Measurements from ENCODE around the gene CLEC14A. TPM values are rescaled to one million over a fixed set of nuclear protein-coding genes. Genes with fewer than 3 reads are reported as not detected.
A peak's percentile ranks its signal among the peaks of the same experiment; 100 is the strongest.

CLEC14A gene
- total RNA-seq, 2 experiments from 2014 or later, result not detected

GRCh38 chr14:38248321-38249028, 7.4 kb downstream of the CLEC14A start:
- peak overlapping the region; percentile 9; the same call in 1 of the 2 replicates for H2AFZ ChIP-seq (ENCODE audit: low read length)
- POLR2A ChIA-PET, result interaction anchor here (0.5 kb wide), 1 partner anchor 947 kb away, joined by 5 read pairs; no protein-coding TSS in a partner anchor

DNA sequence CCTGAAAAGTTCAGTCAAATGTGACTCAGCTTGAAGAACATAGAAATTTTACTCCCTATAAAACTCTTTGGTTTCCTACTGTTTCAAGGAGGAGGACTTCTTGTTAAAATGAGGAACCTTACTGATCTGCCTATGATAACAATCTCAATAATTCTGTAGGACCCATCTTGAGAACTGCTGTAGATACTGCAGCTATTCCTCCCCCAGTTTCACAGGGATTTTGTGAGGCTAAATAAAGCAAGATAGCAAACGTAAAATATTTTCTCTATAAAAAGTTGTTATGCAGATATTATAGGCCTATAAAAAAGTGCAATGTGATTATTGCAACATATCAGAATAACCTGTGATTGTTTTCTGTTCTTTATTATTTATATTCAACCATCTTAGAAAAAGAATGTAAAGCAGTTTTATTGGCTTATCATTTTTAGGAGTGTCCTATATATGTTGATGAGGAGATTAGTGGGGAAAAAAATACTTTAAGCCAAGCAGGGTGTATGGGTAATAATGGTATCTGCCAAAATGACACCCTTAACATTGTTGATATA, 12.1 kb downstream of the CLEC14A start:
- H3K4me3 ChIP-seq (ENCODE audit: low read depth, low read length, poor library complexity, severe bottlenecking), result no peak overlapping the region
- intact Hi-C loops (cut with micrococcal nuclease; ENCODE audit: unreplicated experiment), result no loop called here
- H3K4me1 ChIP-seq (ENCODE audit: insufficient read depth, low read length, poor library complexity, severe bottlenecking), result no peaks in the 10 kb centered on the region
- no peaks in the 10 kb centered on the region for H3K9me2 ChIP-seq (ENCODE audit: insufficient read depth, low read length)
- no peak overlapping the region for H3K27ac ChIP-seq (ENCODE audit: low read depth, low read length, poor library complexity, severe bottlenecking)
- CTCF ChIA-PET (ENCODE audit: unreplicated experiment), result no interaction called here
- H3K36me3 ChIP-seq (ENCODE audit: insufficient read depth, low read length), result no peaks in the 10 kb centered on the region
- H3K79me2 ChIP-seq (ENCODE audit: insufficient read depth, low read depth, low read length), result no peaks in the 10 kb centered on the region
- no peak overlapping the region for H3K4me2 ChIP-seq (ENCODE audit: low read length)
- DNase-seq (ENCODE audit: low spot score), result no peak
- H2AFZ ChIP-seq (ENCODE audit: low read length), result peak overlapping the region; percentile 8; the same call in 1 of the 2 replicates
- POLR2A ChIA-PET, result interaction anchor here (1.0 kb wide), 1 partner anchor 19 kb away, joined by 4 read pairs; no protein-coding TSS in a partner anchor
- TF ChIP-seq, protein P1, sequence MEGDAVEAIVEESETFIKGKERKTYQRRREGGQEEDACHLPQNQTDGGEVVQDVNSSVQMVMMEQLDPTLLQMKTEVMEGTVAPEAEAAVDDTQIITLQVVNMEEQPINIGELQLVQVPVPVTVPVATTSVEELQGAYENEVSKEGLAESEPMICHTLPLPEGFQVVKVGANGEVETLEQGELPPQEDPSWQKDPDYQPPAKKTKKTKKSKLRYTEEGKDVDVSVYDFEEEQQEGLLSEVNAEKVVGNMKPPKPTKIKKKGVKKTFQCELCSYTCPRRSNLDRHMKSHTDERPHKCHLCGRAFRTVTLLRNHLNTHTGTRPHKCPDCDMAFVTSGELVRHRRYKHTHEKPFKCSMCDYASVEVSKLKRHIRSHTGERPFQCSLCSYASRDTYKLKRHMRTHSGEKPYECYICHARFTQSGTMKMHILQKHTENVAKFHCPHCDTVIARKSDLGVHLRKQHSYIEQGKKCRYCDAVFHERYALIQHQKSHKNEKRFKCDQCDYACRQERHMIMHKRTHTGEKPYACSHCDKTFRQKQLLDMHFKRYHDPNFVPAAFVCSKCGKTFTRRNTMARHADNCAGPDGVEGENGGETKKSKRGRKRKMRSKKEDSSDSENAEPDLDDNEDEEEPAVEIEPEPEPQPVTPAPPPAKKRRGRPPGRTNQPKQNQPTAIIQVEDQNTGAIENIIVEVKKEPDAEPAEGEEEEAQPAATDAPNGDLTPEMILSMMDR (conservative IDR thresholded peaks at IDR 0.05; ENCODE audit: low read length), result no peak
- TF ChIP-seq EZH2phosphoT487 (IDR thresholded peaks at IDR 0.05; ENCODE audit: borderline replicate concordance, low read depth, low read length), result no peak
- H4K20me1 ChIP-seq (ENCODE audit: insufficient read depth, low read length), result no peaks in the 10 kb centered on the region
- no TSS peak for BruUV-seq (replicated peaks)
- no peaks in the 10 kb centered on the region for H3K9me3 ChIP-seq (ENCODE audit: low read length)

More at GRCh38 chr14:38248321-38249028, 7.4 kb downstream of the CLEC14A start:
- no peak overlapping the region for H3K4me2 ChIP-seq (ENCODE audit: low read length)
- intact Hi-C loops (cut with micrococcal nuclease; ENCODE audit: unreplicated experiment), result no loop called here
- no peak overlapping the region for H3K4me3 ChIP-seq (ENCODE audit: low read depth, low read length, poor library complexity, severe bottlenecking)
- no peaks in the 10 kb centered on the region for H3K9me2 ChIP-seq (ENCODE audit: insufficient read depth, low read length)
- no peaks in the 10 kb centered on the region for H3K79me2 ChIP-seq (ENCODE audit: insufficient read depth, low read depth, low read length)
- H3K4me1 ChIP-seq (ENCODE audit: insufficient read depth, low read length, poor library complexity, severe bottlenecking), result no peaks in the 10 kb centered on the region
- CTCF ChIA-PET (ENCODE audit: unreplicated experiment), result no interaction called here
- TF ChIP-seq, protein P1 (conservative IDR thresholded peaks at IDR 0.05; ENCODE audit: low read length), result peak; percentile 63
- no peak for TF ChIP-seq EZH2phosphoT487 (IDR thresholded peaks at IDR 0.05; ENCODE audit: borderline replicate concordance, low read depth, low read length)
- no peaks in the 10 kb centered on the region for H3K9me3 ChIP-seq (ENCODE audit: low read length)
- peak; percentile 24 for DNase-seq (ENCODE audit: low spot score)
- H3K27ac ChIP-seq (ENCODE audit: low read depth, low read length, poor library complexity, severe bottlenecking), result no peak overlapping the region
- no peaks in the 10 kb centered on the region for H4K20me1 ChIP-seq (ENCODE audit: insufficient read depth, low read length)
- H3K36me3 ChIP-seq (ENCODE audit: insufficient read depth, low read length), result no peaks in the 10 kb centered on the region
- no TSS peak for BruUV-seq (replicated peaks)

DNA sequence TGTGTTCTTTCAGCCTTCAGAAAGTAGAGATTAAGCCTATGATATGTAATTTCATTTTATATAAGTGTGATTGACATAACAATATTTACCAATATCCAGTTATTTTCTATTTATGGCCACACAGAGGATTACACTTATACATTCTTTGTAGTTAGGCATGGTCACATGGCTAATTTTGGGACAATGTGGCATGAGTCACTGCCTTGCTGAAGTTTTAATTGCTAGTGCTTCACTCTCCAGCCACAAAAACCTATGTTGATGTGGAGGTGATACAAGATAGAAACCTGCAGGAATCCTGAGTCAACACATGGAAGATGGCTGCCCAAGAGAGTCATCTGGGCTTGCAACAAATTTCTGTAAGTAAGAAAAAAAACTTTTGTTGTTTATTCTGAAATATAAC, 17.0 kb downstream of the CLEC14A start:
- Histone ChIP-seq H2AFZ (ENCODE audit: low read length) (0 out of 2 replicates have a peak overlapping the region, but pooled peaks have one; percentile 26), H3K27ac (ENCODE audit: low read depth, low read length, poor library complexity, severe bottlenecking) (no peak overlapping the region), H3K36me3 (ENCODE audit: insufficient read depth, low read length) (no peaks in the 10 kb centered on the region), H3K9me2 (ENCODE audit: insufficient read depth, low read length) (no peaks in the 10 kb centered on the region), H4K20me1 (ENCODE audit: insufficient read depth, low read length) (no peaks in the 10 kb centered on the region), H3K9me3 (ENCODE audit: low read length) (no peaks in the 10 kb centered on the region), H3K4me1 (ENCODE audit: insufficient read depth, low read length, poor library complexity, severe bottlenecking) (peaks cover 13% of the 10 kb centered on the region), H3K4me2 (ENCODE audit: low read length) (no peak overlapping the region), H3K79me2 (ENCODE audit: insufficient read depth, low read depth, low read length) (no peaks in the 10 kb centered on the region), H3K4me3 (ENCODE audit: low read depth, low read length, poor library complexity, severe bottlenecking) (no peak overlapping the region)
- DNase-seq (ENCODE audit: low spot score), result no peak
- intact Hi-C loops (cut with micrococcal nuclease; ENCODE audit: unreplicated experiment), result no loop called here
- BruUV-seq (replicated peaks), result no TSS peak
- TF ChIP-seq EZH2phosphoT487 (IDR thresholded peaks at IDR 0.05; ENCODE audit: borderline replicate concordance, low read depth, low read length), result no peak
- ChIA-PET POLR2A (no interaction called here), CTCF (ENCODE audit: unreplicated experiment) (interaction anchor here (0.6 kb wide), 1 partner anchor 20 kb away, joined by 3 read pairs; no protein-coding TSS in a partner anchor)

Data from OCI-LY7 (cell line).